Cerebellar cortex (tissue), 1 donor: ENCODE measurements around the gene TMSB4X.
"Not testable (repeated sequence)": the region's sequence is repeated elsewhere in the genome, so short reads cannot be mapped to it uniquely, and the experiment has no call there.

Experiments
- DNase-seq: peaks from one replicate; pipeline ENCODE4 v3.0.0-alpha.2; 2015; ENCODE audit warnings: low spot score

Gene TMSB4X

DNA sequence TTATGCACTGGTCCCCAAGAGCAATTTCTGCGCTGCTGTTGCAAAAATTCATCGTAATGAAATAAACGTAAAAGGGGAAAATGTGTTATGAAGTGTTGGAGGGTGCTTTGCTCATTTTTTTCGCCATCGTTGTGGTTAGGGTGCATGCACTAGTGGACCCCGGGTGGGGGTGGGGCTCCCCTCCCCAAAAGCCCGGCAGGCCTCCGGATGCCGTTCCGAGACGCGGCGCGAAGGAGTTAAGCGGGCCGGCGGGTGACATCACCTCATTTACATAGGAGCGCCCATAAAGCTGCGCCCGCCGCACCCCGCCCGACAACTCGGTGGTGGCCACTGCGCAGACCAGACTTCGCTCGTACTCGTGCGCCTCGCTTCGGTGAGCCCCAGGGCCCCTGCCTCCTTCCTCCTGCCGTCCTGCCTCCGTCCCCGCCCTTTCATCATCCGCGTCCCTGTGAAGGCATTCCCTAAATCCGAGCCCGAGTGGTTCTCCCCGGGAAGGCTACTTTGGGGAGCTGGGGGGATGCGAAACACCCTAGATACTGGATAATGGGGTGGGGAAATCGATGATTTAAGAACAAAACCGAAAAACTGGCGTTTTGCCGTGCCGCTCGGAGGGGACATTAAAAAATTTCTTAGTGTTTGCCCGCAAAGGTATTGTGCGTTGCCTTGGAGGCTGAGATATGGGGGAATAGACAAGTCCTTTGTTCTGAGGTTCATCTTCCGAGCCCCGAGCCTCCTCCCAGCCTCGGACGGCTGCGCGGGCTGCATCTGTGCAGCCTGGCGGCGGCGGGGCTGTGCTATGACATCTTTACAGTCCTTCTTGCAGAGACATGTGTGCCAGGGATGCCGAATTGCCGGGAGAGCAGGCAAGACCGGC is at the start of gene TMSB4X:
Gene TMSB4X (plus strand): TSS at position 315 of the 874 bp plus-strand sequence.
- peak; percentile 83 for DNase-seq

DNA sequence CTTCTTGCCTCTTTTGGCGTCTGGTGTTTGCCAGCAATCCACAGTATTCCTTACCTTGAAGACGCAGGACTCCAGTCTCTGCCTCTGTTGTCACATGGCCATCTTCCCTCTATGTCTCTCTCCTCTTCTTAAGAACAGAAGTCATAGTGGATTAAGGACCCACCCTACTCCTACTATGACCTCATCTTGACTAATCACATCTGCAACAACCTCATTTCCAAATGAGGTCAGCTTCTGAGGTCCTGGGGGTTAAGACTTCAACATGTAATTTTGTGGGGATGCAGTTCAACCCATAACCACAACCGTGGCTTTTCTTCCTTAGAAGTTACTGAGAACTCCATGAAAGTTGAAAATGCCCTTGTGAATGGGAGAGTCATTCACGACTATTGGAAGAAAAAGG is 45.2 kb upstream of the TMSB4X start:
- DNase-seq, result no peak

DNA sequence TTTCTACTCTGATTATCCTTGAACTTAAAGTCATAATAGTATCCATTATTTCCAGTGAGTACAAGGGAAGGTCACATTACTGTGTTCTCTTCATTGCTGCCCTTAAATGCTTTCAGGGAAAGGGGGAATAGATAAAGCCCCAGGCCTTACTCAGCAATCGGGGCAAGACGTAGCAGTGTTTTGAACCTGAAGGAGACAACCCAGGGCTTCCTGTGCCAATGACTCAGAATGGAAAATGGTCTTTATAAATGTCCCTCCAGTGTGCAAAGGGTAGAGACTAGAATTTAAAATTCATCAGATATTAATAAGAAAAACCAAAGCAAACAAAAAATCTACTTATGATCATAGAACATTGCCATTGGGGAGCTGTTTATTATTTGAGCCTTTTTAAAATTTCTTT is 44.8 kb upstream of the TMSB4X start:
- DNase-seq, result no peak

DNA sequence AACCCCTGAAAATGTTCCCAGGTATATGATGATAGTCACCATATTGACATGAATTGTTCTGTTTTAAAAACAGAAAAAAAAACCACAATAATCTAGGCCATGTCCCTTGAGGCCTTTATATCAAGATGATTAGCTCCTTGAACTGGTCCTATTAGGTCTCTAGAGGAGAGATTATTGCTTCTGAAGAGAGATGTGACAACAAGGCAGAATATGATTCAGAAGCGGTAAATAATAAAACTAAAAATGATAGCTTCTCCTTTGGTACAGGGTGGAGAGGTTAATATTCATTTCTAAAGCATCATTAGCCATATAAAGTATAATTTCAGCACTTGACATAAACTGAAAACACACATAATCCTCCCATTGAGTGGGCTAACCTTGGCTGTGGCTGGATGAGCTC is 42.7 kb upstream of the TMSB4X start:
- DNase-seq, result no peak

DNA sequence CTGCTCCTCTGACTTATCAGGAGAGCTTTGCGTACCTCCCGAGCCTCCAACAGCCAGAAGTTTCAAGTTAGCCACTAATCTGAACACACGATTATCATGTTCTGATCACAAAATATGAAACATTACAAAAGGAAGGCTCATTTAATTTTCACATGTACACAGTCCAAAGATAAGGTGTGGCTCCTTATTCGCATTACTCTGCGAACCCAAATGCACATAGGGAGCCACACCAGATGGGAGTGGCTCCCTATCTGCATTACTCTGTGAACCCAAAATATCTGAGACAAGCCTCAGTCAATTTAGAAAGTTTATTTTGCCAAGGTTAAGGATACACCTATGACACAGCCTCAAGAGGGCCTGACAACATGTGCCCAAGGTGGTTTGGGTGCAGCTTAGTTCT is 40.1 kb upstream of the TMSB4X start:
- no peak for DNase-seq

DNA sequence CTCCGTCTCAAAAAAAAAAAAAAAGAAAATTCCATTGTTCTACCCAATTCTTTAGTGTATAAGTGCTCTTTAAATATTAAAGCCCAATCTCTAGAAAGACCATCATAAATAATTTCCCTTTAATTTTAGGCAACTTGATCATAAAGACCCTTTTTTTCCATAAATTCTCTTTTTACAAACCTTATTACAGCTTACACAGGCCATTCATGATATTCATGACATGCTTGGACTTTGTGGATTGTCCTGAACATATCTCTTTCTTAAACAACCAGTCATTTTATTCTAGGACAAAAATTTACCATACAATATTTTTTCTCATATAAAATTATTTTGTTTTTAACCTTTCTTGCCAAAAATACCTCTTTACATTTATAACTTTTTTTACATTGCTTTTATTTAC is 38.0 kb upstream of the TMSB4X start:
- DNase-seq, result no peak

DNA sequence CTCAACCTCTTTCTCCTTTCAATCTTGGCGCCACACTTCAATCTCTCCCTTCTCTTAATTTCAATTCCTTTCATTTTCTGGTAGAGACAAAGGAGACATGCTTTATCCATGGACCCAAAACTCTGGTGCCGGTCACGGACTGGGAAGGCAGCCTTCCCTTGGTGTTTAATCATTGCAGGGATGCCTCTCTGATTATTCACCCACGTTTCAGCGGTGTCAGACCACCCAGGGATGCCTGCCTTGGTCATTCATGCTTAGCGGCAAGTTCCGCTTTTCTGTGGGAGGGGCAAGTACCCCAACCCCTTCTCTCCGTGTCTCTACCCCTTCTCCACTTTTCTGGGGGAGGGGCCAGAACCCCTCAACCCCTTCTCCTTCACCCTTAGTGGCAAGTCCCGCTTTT is 34.4 kb upstream of the TMSB4X start:
- DNase-seq, result not testable (repeated sequence)

DNA sequence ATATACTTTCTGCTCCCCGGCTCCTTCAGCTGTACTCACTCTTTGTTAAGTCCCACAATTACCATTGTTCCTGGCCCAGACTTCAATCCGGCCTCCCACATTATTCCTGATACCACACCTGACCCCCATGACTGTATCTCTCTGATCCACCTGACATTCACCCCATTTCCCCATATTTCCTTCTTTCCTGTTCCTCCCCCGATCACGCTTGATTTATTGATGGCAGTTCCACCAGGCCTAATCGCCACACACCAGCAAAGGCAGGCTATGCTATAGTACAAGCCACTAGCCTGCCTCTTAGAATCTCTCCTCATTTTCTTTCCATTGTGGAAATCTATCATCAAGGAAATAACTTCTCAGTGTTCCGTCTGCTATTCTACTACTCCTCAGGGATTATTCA is 31.3 kb upstream of the TMSB4X start:
- not testable (repeated sequence) for DNase-seq

DNA sequence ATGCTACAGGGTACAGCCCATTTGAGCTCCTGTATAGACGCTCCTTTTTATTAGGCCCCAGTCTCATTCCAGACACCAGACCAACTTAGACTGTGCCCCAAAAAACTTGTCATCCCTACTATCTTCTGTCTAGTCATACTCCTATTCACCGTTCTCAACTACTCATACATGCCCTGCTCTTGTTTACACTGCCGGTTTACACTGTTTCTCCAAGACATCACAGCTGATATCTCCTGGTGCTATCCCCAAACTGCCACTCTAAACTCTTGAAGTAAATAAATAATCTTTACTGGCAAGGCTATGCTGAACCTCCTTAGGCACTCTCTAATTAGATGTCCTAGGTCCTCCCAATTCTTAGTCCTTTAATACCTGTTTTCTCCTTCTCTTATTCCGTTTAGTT is 30.5 kb upstream of the TMSB4X start:
- DNase-seq, result not testable (repeated sequence)

DNA sequence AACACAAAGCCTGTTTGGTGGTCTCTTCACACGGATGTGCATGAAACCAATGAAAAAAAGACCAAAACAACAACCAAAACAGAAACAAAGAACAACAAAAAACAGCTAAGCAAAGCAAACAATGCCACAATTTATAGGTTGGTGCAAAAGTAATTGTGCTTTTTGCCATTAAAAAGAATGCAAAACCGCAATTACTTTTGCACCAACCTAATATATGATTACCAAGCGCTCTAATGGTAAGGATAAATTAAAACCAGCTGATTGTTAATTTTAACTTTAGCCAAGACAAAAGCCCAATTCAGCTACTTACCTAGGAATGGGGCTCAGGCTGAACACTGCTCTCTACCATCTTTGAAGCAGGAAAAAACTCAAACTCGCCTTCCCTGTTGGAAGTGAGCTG is 29.4 kb upstream of the TMSB4X start:
- DNase-seq, result no peak

DNA sequence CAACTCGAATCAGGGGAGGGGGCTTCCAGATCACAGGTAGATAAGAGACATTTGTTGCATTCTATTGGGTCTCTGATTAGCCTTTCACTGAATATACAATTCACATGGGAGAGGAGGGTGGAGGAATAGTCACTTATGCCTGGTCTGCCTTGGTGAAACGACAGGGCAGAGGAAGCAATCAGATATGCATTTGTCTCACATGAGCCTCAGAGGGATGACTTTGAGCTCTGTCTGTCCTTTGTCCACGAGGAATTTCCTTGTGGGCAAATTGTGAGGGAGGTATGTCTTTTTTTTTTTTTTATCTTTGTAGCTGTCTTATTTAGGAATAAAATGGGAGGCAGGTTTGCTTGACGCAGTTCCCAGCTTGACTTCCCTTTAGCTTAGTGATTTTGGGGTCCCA is 28.5 kb upstream of the TMSB4X start:
- DNase-seq, result no peak

DNA sequence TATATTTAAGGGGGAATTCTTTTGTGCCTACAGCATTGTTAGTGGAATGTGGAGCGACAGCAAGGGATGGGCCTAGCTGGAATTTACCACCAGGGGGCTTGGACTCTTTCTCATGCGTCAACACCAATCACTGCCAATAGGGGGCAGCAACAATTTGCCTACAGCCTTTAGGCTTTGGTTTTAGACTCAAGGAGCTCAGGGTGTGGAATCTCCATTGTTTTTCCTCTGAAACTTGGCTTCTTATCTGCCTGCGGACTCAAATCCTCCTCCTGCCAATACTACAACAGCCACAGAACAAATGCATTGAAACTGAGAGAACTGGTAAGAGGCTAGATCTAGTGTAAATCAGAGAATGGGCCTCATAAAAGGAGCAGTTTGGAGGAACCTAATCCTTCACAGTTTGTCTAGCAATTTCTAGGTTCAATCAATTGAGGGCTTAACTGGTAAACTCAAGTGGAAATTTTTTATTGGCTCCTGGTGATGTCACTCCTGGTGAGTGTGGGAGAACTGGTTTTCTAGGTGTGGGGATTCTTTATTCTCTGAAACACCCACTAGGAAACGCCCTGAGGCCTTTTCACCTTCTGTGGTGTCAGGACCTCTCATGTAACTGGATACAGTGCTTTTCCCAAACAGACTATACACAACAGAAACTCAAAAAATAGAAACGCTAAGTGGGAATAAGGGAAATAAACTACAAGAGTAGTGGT is 27.9 kb upstream of the TMSB4X start:
- DNase-seq, result peak; percentile 76

DNA sequence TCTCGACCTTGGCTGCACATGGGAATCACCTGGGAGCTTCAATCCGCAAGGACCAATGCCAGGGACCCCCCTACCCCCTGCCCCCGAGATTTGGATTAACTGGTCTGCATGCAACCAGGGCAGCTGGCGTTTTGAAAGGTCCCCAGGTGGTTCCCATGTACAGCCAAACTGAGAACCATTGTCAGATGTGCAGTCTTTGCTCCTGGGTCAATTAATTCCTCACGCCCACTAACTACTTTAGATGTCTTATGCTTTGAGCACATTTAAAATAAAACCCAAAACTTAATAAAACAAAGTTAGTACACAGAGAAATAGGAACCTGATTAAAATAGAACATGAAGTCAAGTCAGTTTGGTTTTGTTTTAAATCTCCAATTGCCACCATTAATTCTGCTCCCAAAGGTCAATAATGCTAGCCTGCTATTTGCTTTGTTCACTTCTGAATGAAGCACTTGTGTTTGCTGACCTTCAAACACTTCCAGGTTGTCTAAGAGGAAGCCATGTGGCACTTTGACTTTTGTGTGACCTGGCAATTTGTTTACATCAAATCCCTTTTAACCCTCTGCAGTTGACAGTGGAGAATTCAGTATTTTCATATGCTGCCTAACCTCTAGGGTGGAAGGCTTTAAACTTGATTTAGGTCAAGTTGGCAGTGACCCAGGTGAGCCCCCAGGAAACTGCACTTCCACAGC is 27.2 kb upstream of the TMSB4X start:
- DNase-seq, result no peak

DNA sequence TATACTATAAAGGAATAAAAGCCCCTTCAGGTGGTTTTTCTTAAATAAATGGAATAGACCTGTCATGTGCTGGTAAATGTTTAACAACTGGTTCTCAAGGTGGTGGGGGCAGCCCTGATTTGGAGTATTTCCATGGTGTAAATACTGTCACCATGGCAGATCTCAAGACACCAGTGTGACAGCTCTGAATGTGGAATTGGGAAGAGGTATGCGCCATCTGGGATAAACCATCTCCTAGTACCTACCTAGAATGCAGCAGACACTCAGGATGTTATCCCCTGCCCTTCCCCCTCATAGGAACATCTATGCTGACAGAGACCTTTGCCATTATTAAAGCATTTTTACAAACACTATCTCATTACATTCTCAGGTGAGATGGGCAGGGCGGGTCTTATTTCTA is 26.4 kb upstream of the TMSB4X start:
- DNase-seq, result no peak

DNA sequence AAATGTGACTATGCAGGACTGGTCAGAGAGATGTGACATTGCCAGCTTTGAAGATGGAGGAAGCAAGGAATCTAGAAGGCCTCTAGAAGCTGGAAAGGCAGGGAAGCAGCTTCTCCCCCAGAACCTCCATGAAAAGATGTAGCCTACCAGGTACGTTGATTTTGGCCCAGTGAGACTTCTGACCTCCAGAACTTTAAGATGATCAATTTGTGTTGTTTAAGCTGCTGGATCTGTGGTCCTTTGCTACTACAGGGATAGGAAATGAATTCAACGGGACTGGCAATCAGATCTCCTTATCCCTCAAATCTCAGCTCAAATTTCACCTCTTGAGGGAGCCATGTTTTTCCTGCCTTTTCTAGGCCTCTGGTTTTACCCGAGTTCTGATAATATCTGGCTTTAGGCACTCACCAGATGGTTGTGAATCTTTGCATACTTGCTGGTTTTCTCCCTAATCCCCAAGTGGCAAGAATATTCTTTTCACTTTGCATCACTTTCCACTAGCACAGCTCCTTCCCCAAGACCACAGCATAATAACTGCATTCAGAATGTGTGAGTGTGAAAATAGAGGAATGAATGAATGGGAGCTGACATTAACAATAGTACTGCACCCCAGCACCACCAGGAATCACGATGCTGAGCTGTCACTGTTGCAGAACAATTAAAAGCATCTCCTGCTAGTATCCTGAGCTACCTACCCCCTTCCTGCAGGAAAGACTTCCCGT is 25.5 kb upstream of the TMSB4X start:
- peak; percentile 8 for DNase-seq

DNA sequence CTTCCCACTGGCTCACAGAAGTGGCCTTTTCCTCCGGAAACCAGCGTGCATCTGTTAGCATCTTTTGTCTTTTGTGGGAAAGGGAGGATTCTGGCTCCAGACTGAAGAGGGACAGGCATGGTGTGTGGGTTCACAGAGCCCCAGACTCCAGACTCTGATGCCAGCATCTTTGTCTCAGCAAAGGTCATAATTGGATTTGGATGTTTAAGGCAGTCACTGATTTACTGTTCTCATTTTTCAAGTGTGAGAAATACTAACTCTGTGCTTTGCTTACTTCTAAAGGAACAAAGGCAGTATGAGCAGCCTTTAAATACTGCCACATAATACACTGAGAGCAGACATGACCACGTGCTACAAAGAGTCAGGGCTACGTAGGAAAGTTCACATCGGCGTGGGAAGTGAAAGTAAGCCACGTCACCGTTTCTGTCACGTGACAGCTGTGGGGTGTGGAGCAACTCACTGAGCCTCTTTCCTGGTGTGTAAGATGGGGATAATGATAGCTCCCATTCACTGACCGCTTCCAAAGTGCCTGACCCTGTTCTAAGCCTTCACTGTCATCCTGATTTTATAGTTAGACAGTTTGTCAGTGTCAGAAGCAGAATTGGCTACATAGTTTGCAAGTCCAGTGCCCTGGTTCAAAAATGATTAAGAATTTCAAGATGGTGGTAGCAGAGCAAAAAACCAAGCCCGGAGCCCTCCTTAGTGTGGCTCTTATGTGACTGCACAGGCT is 24.8 kb upstream of the TMSB4X start:
- DNase-seq, result peak; percentile 57

DNA sequence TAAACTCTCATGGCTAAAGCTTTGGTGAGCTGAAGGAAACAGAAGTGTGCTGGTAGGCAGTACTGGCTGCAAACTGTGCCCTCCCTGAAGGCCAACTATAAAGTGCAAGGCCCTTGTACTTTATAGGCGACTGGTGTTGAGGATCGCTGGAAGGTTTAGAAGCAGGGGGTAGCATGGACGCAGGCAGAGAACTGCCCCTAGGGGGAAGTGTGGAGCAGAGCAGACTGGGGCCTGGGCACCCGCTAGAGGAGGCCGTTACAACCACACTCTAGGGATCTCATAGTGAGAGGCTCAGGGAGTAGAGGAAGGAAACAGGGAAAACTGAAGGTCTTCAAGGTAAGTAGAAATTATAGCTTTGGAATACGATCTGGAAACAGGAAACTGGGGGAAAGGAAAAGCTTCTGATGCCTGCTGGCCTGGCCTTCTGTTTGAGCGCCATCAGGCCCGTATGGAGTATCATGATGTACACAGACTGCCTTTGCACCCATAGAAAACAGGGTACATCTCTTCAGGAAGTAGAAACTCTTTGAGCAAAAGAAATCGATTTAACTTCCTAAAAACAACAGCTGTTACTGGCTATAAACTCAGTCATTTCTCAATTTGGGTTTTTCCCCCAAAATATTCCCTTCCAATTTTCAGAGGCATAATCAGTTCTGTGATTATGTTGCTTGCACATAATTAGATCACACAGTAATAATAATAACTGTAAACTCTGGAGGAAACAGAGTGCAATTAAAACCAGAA is 23.9 kb upstream of the TMSB4X start:
- peak; percentile 64 for DNase-seq

DNA sequence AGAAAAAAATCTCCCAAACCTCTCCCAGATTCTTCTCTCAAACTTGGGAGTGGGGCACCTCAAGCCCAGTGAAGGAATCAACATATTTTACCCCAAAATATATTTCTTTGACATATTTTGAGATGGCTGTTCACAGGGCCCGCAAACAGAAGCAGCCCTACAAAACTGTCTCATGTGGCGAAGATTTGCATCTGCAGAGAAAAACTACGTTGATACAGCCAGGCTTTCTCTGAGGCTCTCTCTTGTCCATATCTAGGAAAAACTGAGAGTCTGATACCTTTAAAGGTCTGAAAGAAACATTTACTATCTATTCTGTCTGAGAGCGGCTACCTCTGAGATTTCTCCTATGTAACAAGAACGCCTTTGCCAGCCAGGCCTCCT is 23.3 kb upstream of the TMSB4X start:
- no peak for DNase-seq

DNA sequence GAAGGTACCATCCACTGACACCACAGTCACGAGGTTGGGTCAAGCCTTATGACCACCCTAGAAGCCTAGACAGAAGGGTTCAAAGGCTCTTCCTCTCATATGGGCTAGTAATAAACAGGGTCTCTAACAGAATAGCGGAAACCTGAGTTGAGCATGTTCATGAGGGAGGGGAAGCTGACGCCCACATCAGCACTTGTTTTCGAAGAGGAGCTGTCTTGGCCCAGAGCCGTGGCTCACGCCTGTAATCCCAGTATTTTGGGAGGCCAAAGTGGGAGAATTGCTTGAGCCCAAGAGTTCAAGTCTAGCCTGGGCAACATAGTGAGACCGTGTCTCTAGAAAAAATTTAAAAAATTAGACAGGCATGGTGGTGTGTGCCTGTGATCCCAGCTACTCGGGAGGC is 21.5 kb upstream of the TMSB4X start:
- DNase-seq, result no peak

DNA sequence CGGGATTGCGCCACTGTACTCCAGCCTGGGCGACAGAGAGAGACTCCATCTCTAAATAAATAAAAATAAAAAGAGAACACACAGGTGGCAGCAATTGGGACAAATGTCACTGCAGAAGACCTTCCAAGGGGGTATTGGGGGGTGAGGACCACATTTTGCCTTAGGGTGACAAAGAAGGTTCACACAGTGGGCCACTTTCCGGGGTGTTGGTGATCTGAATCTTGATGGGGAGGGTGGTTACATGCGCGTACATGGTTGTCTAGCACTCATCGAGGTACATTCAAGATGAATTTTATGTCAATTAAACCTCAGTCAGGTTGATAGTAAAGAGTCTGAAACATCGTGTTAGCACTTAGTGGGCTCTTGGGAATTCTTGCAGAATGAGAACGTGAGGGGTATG is 20.5 kb upstream of the TMSB4X start:
- DNase-seq, result no peak

DNA sequence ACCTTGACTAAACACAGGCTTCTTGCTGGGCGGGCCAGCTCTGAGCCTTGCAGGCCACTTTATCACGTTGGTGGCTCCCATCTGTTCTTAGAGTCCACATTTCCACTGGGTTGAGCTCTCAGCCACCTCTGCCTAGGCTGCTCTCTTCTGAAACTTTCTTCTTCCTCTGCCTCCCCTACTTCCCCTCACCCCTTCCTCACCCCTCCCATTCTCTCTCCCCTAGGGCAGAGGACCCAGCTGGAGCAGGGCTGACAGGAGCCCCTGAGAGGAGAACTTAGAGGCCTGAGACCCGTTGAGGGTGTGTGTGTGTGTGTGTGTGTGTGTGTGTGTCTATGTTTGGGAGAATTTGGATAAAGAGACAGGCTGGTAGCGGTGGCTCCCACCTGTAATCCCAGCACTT is 19.9 kb upstream of the TMSB4X start:
- no peak for DNase-seq
